Osteocyte (in vitro differentiated cells): Measurements from ENCODE around the gene UBASH3B. TPM values are rescaled to one million over a fixed set of nuclear protein-coding genes. Genes with fewer than 3 reads are reported as not detected.

ENCODE experiments used
- DNase-seq: peaks from one replicate; pipeline ENCODE4 v3.0.0; 2021; ENCODE audit warnings: mixed read lengths; ENCODE audit not compliant: unreplicated experiment; ENCODE audit errors: extremely low spot score
- H3K27ac Mint-ChIP-seq: one replicate; pipeline ENCODE4 v1.8.0; 2021; ENCODE audit warnings: mild to moderate bottlenecking, mixed read lengths; ENCODE audit not compliant: unreplicated experiment
- H3K27me3 Mint-ChIP-seq: one replicate; pipeline ENCODE4 v1.8.0; 2021; ENCODE audit warnings: mixed read lengths; ENCODE audit not compliant: unreplicated experiment
- H3K36me3 Mint-ChIP-seq: one replicate; pipeline ENCODE4 v1.8.0; 2021; ENCODE audit warnings: mixed read lengths; ENCODE audit not compliant: unreplicated experiment
- H3K4me1 Mint-ChIP-seq: one replicate; pipeline ENCODE4 v1.8.0; 2021; ENCODE audit warnings: mixed read lengths; ENCODE audit not compliant: unreplicated experiment
- H3K4me3 Mint-ChIP-seq: one replicate; pipeline ENCODE4 v1.8.0; 2021; ENCODE audit warnings: mild to moderate bottlenecking, moderate library complexity, mixed read lengths; ENCODE audit not compliant: unreplicated experiment
- H3K9me3 Mint-ChIP-seq: one replicate; pipeline ENCODE4 v1.8.0; 2021; ENCODE audit warnings: mixed read lengths; ENCODE audit not compliant: unreplicated experiment
- total RNA-seq: library from RNA; stranded (reverse); gene quantifications from 2 replicates; pipeline ENCODE4 v1.2.1, GENCODE V29; 2021
- TF ChIP-seq, protein P1 (sequence below): fragments of 200-600 bp; sonication (generic); IDR thresholded peaks from 2 replicates; pipeline ENCODE4 v1.5.0; 2021; ENCODE audit warnings: antibody characterized with exemption, mild to moderate bottlenecking, moderate library complexity

UBASH3B gene
- total RNA-seq, 1 donor from 2014 or later = 43.5 TPM

GRCh38 chr11:122676638-122677037 lies 21.1 kb downstream of the UBASH3B start:
- TF ChIP-seq, protein P1, sequence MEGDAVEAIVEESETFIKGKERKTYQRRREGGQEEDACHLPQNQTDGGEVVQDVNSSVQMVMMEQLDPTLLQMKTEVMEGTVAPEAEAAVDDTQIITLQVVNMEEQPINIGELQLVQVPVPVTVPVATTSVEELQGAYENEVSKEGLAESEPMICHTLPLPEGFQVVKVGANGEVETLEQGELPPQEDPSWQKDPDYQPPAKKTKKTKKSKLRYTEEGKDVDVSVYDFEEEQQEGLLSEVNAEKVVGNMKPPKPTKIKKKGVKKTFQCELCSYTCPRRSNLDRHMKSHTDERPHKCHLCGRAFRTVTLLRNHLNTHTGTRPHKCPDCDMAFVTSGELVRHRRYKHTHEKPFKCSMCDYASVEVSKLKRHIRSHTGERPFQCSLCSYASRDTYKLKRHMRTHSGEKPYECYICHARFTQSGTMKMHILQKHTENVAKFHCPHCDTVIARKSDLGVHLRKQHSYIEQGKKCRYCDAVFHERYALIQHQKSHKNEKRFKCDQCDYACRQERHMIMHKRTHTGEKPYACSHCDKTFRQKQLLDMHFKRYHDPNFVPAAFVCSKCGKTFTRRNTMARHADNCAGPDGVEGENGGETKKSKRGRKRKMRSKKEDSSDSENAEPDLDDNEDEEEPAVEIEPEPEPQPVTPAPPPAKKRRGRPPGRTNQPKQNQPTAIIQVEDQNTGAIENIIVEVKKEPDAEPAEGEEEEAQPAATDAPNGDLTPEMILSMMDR = no peak
- H3K36me3 Mint-ChIP-seq = peaks cover 2% of the 10 kb centered on the region
- H3K27me3 Mint-ChIP-seq = no peaks in the 10 kb centered on the region
- H3K27ac Mint-ChIP-seq = peak overlapping the region; percentile 19
- no peaks in the 10 kb centered on the region for H3K9me3 Mint-ChIP-seq
- peaks cover 48% of the 10 kb centered on the region for H3K4me1 Mint-ChIP-seq
- DNase-seq = no peak
- no peak overlapping the region for H3K4me3 Mint-ChIP-seq

- Mint-ChIP-seq H3K4me3 (no peak overlapping the region), H3K9me3 (no peaks in the 10 kb centered on the region), H3K4me1 (peaks cover 48% of the 10 kb centered on the region), H3K36me3 (no peaks in the 10 kb centered on the region), H3K27me3 (no peaks in the 10 kb centered on the region), H3K27ac (no peak overlapping the region)
- no peak for DNase-seq
- TF ChIP-seq, protein P1 = no peak
These were observed 21.7 kb downstream of the UBASH3B start for GRCh38 chr11:122677256-122677655.

GRCh38 chr11:122678406-122678805 lies 22.9 kb downstream of the UBASH3B start:
- Mint-ChIP-seq H3K36me3 (no peaks in the 10 kb centered on the region), H3K4me1 (peaks cover 39% of the 10 kb centered on the region), H3K27me3 (no peaks in the 10 kb centered on the region), H3K9me3 (no peaks in the 10 kb centered on the region), H3K4me3 (no peak overlapping the region), H3K27ac (no peak overlapping the region)
- TF ChIP-seq, protein P1 = no peak
- DNase-seq = no peak

GRCh38 chr11:122679466-122679865 lies 23.9 kb downstream of the UBASH3B start:
- Mint-ChIP-seq H3K4me1 (peaks cover 32% of the 10 kb centered on the region), H3K27ac (no peak overlapping the region)

GRCh38 chr11:122681070-122681469 lies 25.5 kb downstream of the UBASH3B start:
- Mint-ChIP-seq H3K27me3 (no peaks in the 10 kb centered on the region), H3K9me3 (no peaks in the 10 kb centered on the region), H3K4me1 (peaks cover 24% of the 10 kb centered on the region), H3K36me3 (no peaks in the 10 kb centered on the region), H3K4me3 (no peak overlapping the region), H3K27ac (peak overlapping the region; percentile 43)
- TF ChIP-seq, protein P1 = no peak
- DNase-seq = no peak

More at GRCh38 chr11:122679466-122679865, 23.9 kb downstream of the UBASH3B start:
- H3K4me3 Mint-ChIP-seq = no peak overlapping the region
- DNase-seq = no peak
- TF ChIP-seq, protein P1 = no peak
- H3K9me3 Mint-ChIP-seq = no peaks in the 10 kb centered on the region
- no peaks in the 10 kb centered on the region for H3K36me3 Mint-ChIP-seq
- H3K27me3 Mint-ChIP-seq = no peaks in the 10 kb centered on the region
